Smooth muscle cell (in vitro differentiated cells): Measurements from ENCODE around the gene USP48. TPM values are rescaled to one million over a fixed set of nuclear protein-coding genes. Genes with fewer than 3 reads are reported as not detected.

ENCODE experiments used
- DNase-seq: peaks from one replicate; lab custom pipeline; 2025; ENCODE audit not compliant: unreplicated experiment; lab: John Stamatoyannopoulos, UW
- H2AFZ ChIP-seq: fragments of 200-600 bp; sonication (generic); 2 replicates; pipeline ENCODE4 v1.6.0; 2016; ENCODE audit warnings: antibody characterized with exemption, low read depth, mild to moderate bottlenecking
- H3F3A ChIP-seq: fragments of 200-600 bp; sonication (generic); 2 replicates; pipeline ENCODE4 v1.6.0; 2017; ENCODE audit warnings: antibody characterized with exemption, low read depth
- H3K27ac ChIP-seq: fragments of 200-600 bp; sonication (generic); 2 replicates; pipeline ENCODE4 v1.5.1; 2016; ENCODE audit warnings: low read depth, mild to moderate bottlenecking
- H3K27me3 ChIP-seq: fragments of 200-600 bp; sonication (generic); 2 replicates; pipeline ENCODE4 v1.6.1; 2016; ENCODE audit warnings: low read depth, mild to moderate bottlenecking
- H3K36me3 ChIP-seq: fragments of 200-600 bp; sonication (generic); 2 replicates; pipeline ENCODE4 v1.5.1; 2016; ENCODE audit warnings: low read depth
- H3K4me1 ChIP-seq: fragments of 200-600 bp; sonication (generic); 2 replicates; pipeline ENCODE4 v1.5.1; 2016; ENCODE audit warnings: low read depth
- H3K4me2 ChIP-seq: fragments of 200-600 bp; sonication (generic); 2 replicates; pipeline ENCODE4 v1.6.0; 2016; ENCODE audit warnings: mild to moderate bottlenecking
- H3K4me3 ChIP-seq: fragments of 200-600 bp; sonication (generic); 2 replicates; pipeline ENCODE4 v1.5.1; 2016; ENCODE audit warnings: mild to moderate bottlenecking
- H3K79me2 ChIP-seq: fragments of 200-600 bp; sonication (generic); 2 replicates; pipeline ENCODE4 v1.6.0; 2016; ENCODE audit warnings: low read depth, mild to moderate bottlenecking
- H3K9ac ChIP-seq: fragments of 200-600 bp; sonication (generic); 2 replicates; pipeline ENCODE4 v1.6.0; 2016; ENCODE audit warnings: low read depth
- H3K9me3 ChIP-seq: fragments of 200-600 bp; sonication (generic); replicated peaks from 2 replicates; pipeline ENCODE4 v1.5.1; 2016; ENCODE audit warnings: low read depth
- H4K20me1 ChIP-seq: fragments of 200-600 bp; sonication (generic); 2 replicates; pipeline ENCODE4 v1.6.0; 2016; ENCODE audit warnings: low read depth
- CTCF ChIP-seq: fragments of 200-600 bp; sonication (generic); IDR thresholded peaks from 2 replicates; pipeline ENCODE4 v1.5.1; 2017; ENCODE audit warnings: borderline replicate concordance, mild to moderate bottlenecking, antibody characterized with exemption; ENCODE audit not compliant: insufficient read depth, poor library complexity, severe bottlenecking
- WGBS: methylation state at CpG from one replicate; pipeline ENCODE4 v1.1.7; 2016; ENCODE audit warnings: low lambda C conversion rate; 5-methylcytosine and 5-hydroxymethylcytosine counted together
- polyA plus RNA-seq: library from polyadenylated mRNA; unstranded; fragments of >200 nt; fragmentation: Nextera tagmentation; extraction: Ambion mirVana; gene quantifications from 2 replicates; pipeline ENCODE4 v1.2.1, GENCODE V29; 2016
- total RNA-seq: library from RNA; depleted of rRNA; stranded (reverse); fragments of >200 nt; gene quantifications from 2 replicates; pipeline ENCODE4 v1.2.3, GENCODE V29; 2014

USP48 gene
- total and polyA plus RNA-seq, 2 experiments from 2014 or later, result 34.5 to 76.0 TPM

GRCh38 chr1:21673277-21673780 lies 109.6 kb downstream of the USP48 start:
- WGBS, result 49% methylated on average over 9 of the region's 9 CpGs
- no peak overlapping the region for H2AFZ ChIP-seq
- no peaks in the 10 kb centered on the region for H3K79me2 ChIP-seq
- no peak for TF ChIP-seq CTCF
- DNase-seq, result no peak
- H3K27ac ChIP-seq, result peak overlapping the region; percentile 17
- no peaks in the 10 kb centered on the region for H3K9me3 ChIP-seq
- H3K4me1 ChIP-seq, result peaks cover 11% of the 10 kb centered on the region
- no peaks in the 10 kb centered on the region for H3K36me3 ChIP-seq
- peaks cover 7% of the 10 kb centered on the region for H3K27me3 ChIP-seq
- no peak overlapping the region for H3K9ac ChIP-seq
- H3K4me3 ChIP-seq, result no peak overlapping the region
- H4K20me1 ChIP-seq, result peaks cover 19% of the 10 kb centered on the region
- H3K4me2 ChIP-seq, result no peak overlapping the region
- H3F3A ChIP-seq, result no peaks in the 10 kb centered on the region

- Histone ChIP-seq H3K27me3 (peaks cover 10% of the 10 kb centered on the region), H3K4me2 (no peak overlapping the region), H3K27ac (peak overlapping the region; percentile 17), H4K20me1 (peaks cover 19% of the 10 kb centered on the region), H3K79me2 (no peaks in the 10 kb centered on the region), H3K9me3 (no peaks in the 10 kb centered on the region), H3K36me3 (no peaks in the 10 kb centered on the region), H3K4me1 (peaks cover 11% of the 10 kb centered on the region), H2AFZ (no peak overlapping the region), H3F3A (no peaks in the 10 kb centered on the region), H3K9ac (no peak overlapping the region), H3K4me3 (no peak overlapping the region)
- 83% methylated on average over 10 of the region's 10 CpGs for WGBS
- no peak for TF ChIP-seq CTCF
- DNase-seq, result no peak
Observed at GRCh38 chr1:21672478-21673276, 110.3 kb downstream of the USP48 start.

- Histone ChIP-seq H3K9ac (no peak overlapping the region), H2AFZ (no peak overlapping the region), H3K79me2 (no peaks in the 10 kb centered on the region), H3K27me3 (peaks cover 10% of the 10 kb centered on the region), H3K27ac (no peak overlapping the region), H3K4me2 (no peak overlapping the region), H3K4me1 (peaks cover 11% of the 10 kb centered on the region), H3K9me3 (no peaks in the 10 kb centered on the region), H3K4me3 (no peak overlapping the region), H4K20me1 (peaks cover 19% of the 10 kb centered on the region), H3K36me3 (no peaks in the 10 kb centered on the region), H3F3A (no peaks in the 10 kb centered on the region)
- DNase-seq, result no peak
- TF ChIP-seq CTCF, result no peak
- WGBS, result 94% methylated on average over 6 of the region's 6 CpGs
Observed at GRCh38 chr1:21671915-21672314, 111.0 kb downstream of the USP48 start.
